Measurements from ENCODE around the gene MGAM2.

DNA sequence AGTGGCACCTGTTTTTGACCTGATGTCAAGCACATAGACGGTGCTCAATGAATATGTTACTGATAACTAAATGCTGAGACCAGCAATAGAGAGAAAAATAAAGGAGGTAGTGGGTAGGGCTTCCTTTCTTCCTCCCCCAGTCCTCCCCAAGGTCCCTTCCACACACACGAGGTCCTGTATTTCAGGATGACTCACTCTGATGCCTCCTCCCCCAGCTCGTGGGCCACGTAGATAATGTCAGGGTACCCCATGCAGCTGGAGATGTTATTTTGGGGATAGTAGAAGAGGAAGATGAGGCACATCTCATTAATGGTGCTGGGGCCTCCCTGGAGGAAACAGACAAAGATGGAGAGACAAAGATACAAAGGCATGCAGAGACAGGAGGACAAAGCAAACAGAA lies 129.0 kb downstream of the MGAM2 start:
- TF ChIP-seq RXRA (IDR thresholded peaks at IDR 0.05; ENCODE audit: insufficient read depth, low read depth, low read length) (no peak), CREB1 (IDR thresholded peaks at IDR 0.05) (no peak), EP300 (IDR thresholded peaks at IDR 0.05; ENCODE audit: borderline replicate concordance in 1 of 2, low read depth in 2 of 2, low read length in 2 of 2) (no peak), BACH1 (IDR thresholded peaks at IDR 0.05; ENCODE audit: low read length) (no peak), POLR2AphosphoS5 (IDR thresholded peaks at IDR 0.05; ENCODE audit: low read depth, low read length) (no peak), CHD2 (IDR thresholded peaks at IDR 0.05; ENCODE audit: low read length) (no peak)
- TF ChIP-seq, protein P1, sequence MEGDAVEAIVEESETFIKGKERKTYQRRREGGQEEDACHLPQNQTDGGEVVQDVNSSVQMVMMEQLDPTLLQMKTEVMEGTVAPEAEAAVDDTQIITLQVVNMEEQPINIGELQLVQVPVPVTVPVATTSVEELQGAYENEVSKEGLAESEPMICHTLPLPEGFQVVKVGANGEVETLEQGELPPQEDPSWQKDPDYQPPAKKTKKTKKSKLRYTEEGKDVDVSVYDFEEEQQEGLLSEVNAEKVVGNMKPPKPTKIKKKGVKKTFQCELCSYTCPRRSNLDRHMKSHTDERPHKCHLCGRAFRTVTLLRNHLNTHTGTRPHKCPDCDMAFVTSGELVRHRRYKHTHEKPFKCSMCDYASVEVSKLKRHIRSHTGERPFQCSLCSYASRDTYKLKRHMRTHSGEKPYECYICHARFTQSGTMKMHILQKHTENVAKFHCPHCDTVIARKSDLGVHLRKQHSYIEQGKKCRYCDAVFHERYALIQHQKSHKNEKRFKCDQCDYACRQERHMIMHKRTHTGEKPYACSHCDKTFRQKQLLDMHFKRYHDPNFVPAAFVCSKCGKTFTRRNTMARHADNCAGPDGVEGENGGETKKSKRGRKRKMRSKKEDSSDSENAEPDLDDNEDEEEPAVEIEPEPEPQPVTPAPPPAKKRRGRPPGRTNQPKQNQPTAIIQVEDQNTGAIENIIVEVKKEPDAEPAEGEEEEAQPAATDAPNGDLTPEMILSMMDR (IDR thresholded peaks at IDR 0.05; ENCODE audit: control extremely low read depth in 1 of 3, insufficient read depth in 1 of 3, low read depth in 1 of 3, low read length in 3 of 3) = no peak
- TF ChIP-seq, protein P2, sequence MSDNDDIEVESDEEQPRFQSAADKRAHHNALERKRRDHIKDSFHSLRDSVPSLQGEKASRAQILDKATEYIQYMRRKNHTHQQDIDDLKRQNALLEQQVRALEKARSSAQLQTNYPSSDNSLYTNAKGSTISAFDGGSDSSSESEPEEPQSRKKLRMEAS (IDR thresholded peaks at IDR 0.05) = no peak

Measured in H1 (cell line).